Uterus (tissue), 4 donors: Measurements from ENCODE around the gene CCNL2. TPM values are rescaled to one million over a fixed set of nuclear protein-coding genes. Genes with fewer than 3 reads are reported as not detected.

Source experiments
- DNase-seq, 2 donors: peaks; one replicate each; pipeline ENCODE4 v3.0.0-alpha.2; 2019 to 2020
- H3K27ac ChIP-seq, 2 donors: fragments of 200-600 bp; sonication (generic); 1 replicate in 1 of 2; 2 replicates in 1 of 2; pipeline ENCODE4 v1.5.1; 2016 to 2018
- H3K27me3 ChIP-seq, 2 donors: fragments of 200-600 bp; sonication (generic); one replicate each; pipeline ENCODE4 v1.5.1; 2018 to 2019; ENCODE audit warnings: control low read depth in 1 of 2
- H3K36me3 ChIP-seq, 2 donors: fragments of 200-600 bp; sonication (generic); one replicate each; pipeline ENCODE4 v1.5.1; 2019; ENCODE audit warnings: control low read depth in 1 of 2
- H3K4me1 ChIP-seq, 2 donors: fragments of 200-600 bp; sonication (generic); one replicate each; pipeline ENCODE4 v1.5.1; 2018 to 2019; ENCODE audit warnings: control low read depth in 1 of 2
- H3K4me3 ChIP-seq, 2 donors: fragments of 200-600 bp; sonication (generic); 1 replicate in 1 of 2; 2 replicates in 1 of 2; pipeline ENCODE4 v1.5.1; 2018 to 2019; ENCODE audit warnings: mild to moderate bottlenecking in 1 of 2
- H3K9me3 ChIP-seq, 2 donors: fragments of 200-600 bp; sonication (generic); one replicate each; pipeline ENCODE4 v1.5.1; 2019; ENCODE audit warnings: control low read depth in 1 of 2
- POLR2A ChIP-seq, 2 donors: fragments of 450-650 bp; IDR thresholded peaks; one replicate each; pipeline ENCODE4 v1.6.1; 2016; ENCODE audit warnings: antibody characterized with exemption in 2 of 2, mild to moderate bottlenecking in 1 of 2, moderate library complexity in 1 of 2
- intact Hi-C: fragments of 100-400 bp; cut with DNase I; formaldehyde crosslinking; loops from one replicate; pipeline ENCODE4 v1.15.1; 2023; ENCODE audit warnings: low total_unique reads
- total RNA-seq, 4 donors: library from RNA; depleted of rRNA in 3 of 4; stranded (reverse); fragments of >200 nt in 3 of 4; gene quantifications; one replicate each; pipeline versions ENCODE4 v1.1.0 to v1.2.4, GENCODE V29; 2014 to 2023
- TF ChIP-seq, protein P1 (sequence below), 4 experiments: fragments of 200-600 bp in 2 of 4; fragments of 450-650 bp in 2 of 4; sonication (generic) in 2 of 4; IDR thresholded peaks; one replicate each; pipeline ENCODE4 v1.5.1; 2016 to 2019; ENCODE audit warnings: antibody characterized with exemption in 4 of 4, mild to moderate bottlenecking in 2 of 4, moderate library complexity in 1 of 4
- donor health status: DM: yes; HTN: yes; CAD: no.

Gene CCNL2
- total RNA-seq, 4 donors from 2014 or later = 207 to 351 (median 281) TPM

DNA sequence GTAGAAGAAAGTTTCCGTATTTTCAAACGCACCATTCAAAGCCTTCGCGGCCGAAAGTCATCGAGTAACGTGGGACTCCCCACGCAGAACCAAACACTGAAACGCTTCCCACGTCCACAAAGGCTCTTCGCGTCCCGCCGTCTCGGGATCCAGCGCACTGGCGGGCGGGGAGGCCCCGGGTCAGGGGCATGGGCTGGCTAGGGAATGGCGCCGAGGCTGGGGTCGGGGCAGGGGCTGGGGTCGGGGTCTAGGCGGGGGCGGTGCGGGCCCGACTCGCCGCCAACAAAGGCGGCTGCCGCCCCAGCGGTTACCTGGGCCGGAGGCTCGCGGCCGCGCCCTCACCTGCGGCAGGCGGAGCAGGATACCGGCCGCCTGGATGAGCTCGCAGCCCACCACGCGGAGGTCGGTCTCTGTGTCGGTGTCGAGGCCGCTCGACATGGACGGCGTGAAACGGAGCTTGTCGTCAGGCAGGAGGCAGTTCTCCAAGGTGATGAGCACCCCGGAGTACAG lies 403 bp downstream of the CCNL2 start:
- intact Hi-C loops = no loop called here
- peaks cover 6 to 18% of the 10 kb centered on the region in 2 donors for H3K4me1 ChIP-seq

DNA sequence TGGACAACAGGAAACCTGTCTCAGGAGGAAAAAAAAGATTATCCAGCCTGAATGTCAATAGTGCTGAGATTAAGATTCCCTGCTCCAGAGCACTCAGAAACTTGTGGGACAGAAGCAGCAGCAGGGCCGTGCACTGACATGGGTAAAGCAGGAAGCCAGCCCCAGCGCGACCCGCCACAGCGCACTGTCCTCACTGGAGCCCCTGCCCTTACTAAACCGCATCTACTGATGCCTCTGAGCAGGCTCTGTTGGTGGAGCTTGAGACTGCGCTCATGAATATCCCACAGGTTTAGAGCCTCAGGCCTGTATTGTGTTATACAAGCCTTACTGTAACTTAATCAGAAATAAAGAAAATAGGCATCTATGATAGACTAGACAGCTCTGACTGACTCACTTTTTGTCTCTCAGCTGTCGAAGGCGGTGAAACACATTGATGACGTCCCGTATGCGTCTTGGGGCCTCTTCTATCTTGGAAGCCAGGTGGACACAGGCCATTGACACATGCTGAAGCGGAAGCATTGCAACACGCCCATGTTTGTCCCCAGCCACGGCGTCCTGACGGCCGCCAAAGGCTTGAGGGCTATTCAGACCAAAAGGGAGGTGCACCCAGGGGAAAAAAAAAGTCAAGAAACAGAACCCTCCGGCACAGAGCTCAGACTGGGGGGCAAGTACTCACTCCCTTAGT lies 1.2 kb downstream of the CCNL2 start:
- intact Hi-C loops = no loop called here
- peak overlapping the region; percentile 68 to 83 for H3K27ac ChIP-seq
- no peaks in the 10 kb centered on the region for H3K36me3 ChIP-seq

More for the DNA sequence above, 403 bp downstream of the CCNL2 start:
- no peaks in the 10 kb centered on the region for H3K9me3 ChIP-seq
- DNase-seq = no peak
- no peak for TF ChIP-seq POLR2A (IDR thresholded peaks at IDR 0.05)
- TF ChIP-seq, protein P1, sequence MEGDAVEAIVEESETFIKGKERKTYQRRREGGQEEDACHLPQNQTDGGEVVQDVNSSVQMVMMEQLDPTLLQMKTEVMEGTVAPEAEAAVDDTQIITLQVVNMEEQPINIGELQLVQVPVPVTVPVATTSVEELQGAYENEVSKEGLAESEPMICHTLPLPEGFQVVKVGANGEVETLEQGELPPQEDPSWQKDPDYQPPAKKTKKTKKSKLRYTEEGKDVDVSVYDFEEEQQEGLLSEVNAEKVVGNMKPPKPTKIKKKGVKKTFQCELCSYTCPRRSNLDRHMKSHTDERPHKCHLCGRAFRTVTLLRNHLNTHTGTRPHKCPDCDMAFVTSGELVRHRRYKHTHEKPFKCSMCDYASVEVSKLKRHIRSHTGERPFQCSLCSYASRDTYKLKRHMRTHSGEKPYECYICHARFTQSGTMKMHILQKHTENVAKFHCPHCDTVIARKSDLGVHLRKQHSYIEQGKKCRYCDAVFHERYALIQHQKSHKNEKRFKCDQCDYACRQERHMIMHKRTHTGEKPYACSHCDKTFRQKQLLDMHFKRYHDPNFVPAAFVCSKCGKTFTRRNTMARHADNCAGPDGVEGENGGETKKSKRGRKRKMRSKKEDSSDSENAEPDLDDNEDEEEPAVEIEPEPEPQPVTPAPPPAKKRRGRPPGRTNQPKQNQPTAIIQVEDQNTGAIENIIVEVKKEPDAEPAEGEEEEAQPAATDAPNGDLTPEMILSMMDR (IDR thresholded peaks at IDR 0.05) = no peak
- H3K27me3 ChIP-seq = no peaks in the 10 kb centered on the region
- peak overlapping the region; percentile 68 to 83 for H3K27ac ChIP-seq
- peak overlapping the region; percentile 94 to 97 for H3K4me3 ChIP-seq
- no peaks in the 10 kb centered on the region for H3K36me3 ChIP-seq

DNA sequence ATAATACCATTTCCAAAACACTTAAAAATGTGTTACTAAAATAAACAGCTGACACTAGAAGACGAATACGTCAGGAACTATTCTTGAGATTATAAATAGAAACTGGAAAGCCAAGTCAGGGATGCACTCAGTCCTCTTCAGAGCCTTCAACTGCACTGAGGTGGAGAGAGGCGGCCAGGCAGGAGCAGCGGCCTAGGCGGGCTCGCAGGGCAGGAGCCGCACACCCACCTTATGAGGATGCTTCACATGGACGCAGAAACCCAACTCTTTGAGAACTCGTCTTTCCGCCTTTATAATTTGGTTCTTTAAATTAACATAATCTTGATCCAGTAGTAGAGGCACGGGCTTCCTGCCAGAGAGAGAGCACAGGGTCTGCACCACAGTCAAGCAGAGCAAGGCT lies 4.0 kb downstream of the CCNL2 start:
- TF ChIP-seq, protein P1 (IDR thresholded peaks at IDR 0.05) = no peak
- TF ChIP-seq POLR2A (IDR thresholded peaks at IDR 0.05) = no peak
- H3K27ac ChIP-seq = no peak overlapping the region
- intact Hi-C loops = no loop called here
- H3K4me3 ChIP-seq = no peak overlapping the region
- no peaks in the 10 kb centered on the region for H3K27me3 ChIP-seq
- no peak for DNase-seq
- H3K4me1 ChIP-seq = peaks cover 6 to 16% of the 10 kb centered on the region in 2 donors
- no peaks in the 10 kb centered on the region for H3K36me3 ChIP-seq
- H3K9me3 ChIP-seq = no peaks in the 10 kb centered on the region

More for the DNA sequence above, 1.2 kb downstream of the CCNL2 start:
- no peak for DNase-seq
- H3K4me1 ChIP-seq = peaks cover 6 to 18% of the 10 kb centered on the region in 2 donors
- H3K9me3 ChIP-seq = no peaks in the 10 kb centered on the region
- peak overlapping the region; percentile 94 to 97 for H3K4me3 ChIP-seq
- H3K27me3 ChIP-seq = no peaks in the 10 kb centered on the region
- TF ChIP-seq, protein P1 (IDR thresholded peaks at IDR 0.05) = no peak
- TF ChIP-seq POLR2A (IDR thresholded peaks at IDR 0.05) = no peak

DNA sequence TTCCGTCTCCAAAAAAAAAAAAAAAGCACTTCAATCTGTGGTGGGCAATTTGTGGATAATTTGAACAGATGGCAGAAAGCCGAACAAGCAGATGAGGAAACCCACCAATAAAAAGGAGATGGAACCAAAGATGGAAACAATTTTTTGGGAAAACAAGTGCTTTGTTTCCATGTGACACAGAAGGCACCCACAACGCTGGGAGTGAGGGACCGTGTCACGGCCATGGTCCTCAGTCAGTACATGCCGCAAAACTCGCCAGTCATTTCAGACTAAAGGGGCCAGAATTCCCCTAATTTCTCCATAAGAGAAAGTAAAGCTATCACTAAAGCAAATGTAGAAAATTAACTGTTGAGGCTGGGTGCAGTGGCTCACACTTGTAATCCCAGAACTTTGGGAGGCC lies 5.0 kb downstream of the CCNL2 start:
- Histone ChIP-seq H3K9me3 (no peaks in the 10 kb centered on the region), H3K36me3 (no peaks in the 10 kb centered on the region), H3K4me1 (peaks cover 6 to 11% of the 10 kb centered on the region in 2 donors), H3K27ac (no peak overlapping the region), H3K4me3 (no peak overlapping the region), H3K27me3 (no peaks in the 10 kb centered on the region)
- TF ChIP-seq, protein P1 (IDR thresholded peaks at IDR 0.05) = no peak
- TF ChIP-seq POLR2A (IDR thresholded peaks at IDR 0.05) = no peak
- intact Hi-C loops = no loop called here
- DNase-seq = no peak

DNA sequence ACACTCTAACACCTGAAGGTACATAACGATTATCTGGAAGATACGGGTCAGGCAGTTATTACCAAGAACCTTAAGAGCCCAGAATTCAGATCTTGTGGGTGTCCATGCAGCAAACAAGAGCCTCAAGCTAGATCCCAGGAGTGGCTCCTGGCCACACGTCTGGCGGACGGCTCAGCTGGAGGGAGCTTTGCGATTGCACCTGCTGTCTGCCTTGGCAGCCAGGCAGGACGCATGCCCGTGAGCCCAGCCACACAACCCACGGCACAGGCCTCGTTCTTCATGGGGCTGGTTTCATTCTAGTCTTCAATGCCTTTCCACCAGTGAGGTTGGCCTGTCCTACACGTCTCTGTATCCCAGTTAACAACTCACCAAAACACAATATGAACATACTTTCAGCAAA lies 5.7 kb downstream of the CCNL2 start:
- Histone ChIP-seq H3K27ac (no peak overlapping the region), H3K9me3 (no peaks in the 10 kb centered on the region), H3K4me3 (no peak overlapping the region), H3K4me1 (peaks cover 6 to 11% of the 10 kb centered on the region in 2 donors), H3K27me3 (no peaks in the 10 kb centered on the region), H3K36me3 (no peaks in the 10 kb centered on the region)
- intact Hi-C loops = no loop called here
- TF ChIP-seq, protein P1 (IDR thresholded peaks at IDR 0.05) = no peak
- TF ChIP-seq POLR2A (IDR thresholded peaks at IDR 0.05) = no peak
- no peak for DNase-seq
